HG02938 (cell line): ENCODE data around the gene PRKAR1B.
"Not testable (repeated sequence)": the region's sequence is repeated elsewhere in the genome, so short reads cannot be mapped to it uniquely, and the experiment has no call there.

Source experiments
- ATAC-seq: cut with Tn5 transposase; IDR thresholded peaks from one replicate; pipeline ENCODE4 v1.9.1; 2021; ENCODE audit warnings: mild to moderate bottlenecking, moderate library complexity; ENCODE audit not compliant: unreplicated experiment

PRKAR1B gene

DNA sequence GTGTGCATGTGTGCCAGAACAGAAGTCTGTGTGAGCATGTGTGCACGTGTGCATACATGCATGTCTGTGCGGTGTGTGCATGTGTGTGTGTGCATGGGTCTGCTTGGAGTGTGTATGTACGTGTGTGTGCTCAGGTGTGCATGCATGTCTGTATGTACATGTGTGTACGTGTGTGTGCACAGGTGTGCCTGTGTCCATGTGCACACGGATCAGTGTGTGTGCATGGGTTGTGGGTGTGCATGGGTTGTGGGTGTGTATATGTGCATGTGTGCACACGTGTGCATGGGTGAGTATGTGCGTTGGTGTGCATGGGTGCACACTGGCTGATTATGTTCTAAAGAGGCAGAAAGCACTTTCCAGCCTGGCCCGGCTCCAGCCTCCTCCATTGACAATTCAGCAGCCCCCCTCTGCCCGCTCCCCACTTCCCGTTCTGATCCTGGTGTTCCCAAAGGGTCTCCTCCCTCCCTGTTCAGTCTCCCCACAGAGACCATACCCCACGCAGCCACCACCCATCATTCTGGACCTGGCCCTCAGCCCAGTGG is 163.4 kb downstream of the PRKAR1B start:
- no peak for ATAC-seq

DNA sequence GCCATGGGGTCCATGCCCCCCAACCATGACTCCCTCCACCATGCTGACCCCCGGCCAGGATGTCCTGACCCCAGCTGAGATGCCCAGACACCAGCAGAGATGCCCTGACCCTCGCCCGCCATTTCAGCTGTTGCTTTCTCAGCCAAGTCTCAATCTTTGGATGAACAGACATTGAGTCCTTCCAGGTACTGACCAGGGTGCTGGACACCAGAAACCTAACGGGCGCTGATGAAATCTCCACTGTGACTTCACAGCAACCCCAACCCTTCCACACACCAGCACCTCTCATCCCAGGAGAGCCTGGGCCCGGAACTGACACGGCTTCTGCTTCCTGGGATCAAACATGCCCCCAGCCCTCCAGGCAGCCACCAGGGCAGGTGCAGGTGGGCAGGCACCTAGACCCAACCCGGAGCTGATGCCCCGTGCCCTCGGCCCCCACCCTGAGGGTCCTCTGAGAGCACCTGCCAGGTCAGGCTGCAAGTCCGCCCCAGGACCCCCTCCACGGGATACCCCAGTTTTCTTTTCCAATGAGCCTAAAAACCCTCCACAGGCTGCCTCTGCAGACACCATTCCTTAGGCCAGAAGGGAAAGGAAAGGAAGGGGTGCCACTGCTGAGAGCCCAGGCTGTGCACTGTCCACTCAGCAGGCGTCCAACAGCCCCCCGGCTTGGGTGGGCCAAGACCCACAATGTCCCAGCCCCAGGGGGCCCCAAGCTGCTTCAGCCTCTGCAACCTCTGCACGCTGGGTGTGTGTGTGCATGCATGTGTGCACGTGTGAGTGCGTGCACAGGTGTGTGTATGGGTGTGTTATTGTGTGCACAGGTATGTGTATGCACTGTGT is 164.1 kb downstream of the PRKAR1B start:
- no peak for ATAC-seq

DNA sequence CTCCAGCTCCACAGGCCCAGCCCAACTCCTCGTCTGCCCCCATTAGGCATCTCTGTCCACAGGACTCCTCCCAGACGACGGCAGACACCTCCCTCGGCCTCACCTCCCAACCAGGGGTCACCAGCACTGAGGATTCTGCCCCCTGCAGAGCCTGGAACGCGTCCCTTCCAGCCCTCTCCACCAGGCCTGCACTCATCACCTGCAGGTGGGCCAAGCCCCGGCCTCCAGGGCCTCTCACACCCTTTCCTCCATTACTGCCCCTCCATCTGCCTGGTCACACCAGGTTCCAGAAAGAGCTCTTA is 164.8 kb downstream of the PRKAR1B start:
- ATAC-seq, result no peak

DNA sequence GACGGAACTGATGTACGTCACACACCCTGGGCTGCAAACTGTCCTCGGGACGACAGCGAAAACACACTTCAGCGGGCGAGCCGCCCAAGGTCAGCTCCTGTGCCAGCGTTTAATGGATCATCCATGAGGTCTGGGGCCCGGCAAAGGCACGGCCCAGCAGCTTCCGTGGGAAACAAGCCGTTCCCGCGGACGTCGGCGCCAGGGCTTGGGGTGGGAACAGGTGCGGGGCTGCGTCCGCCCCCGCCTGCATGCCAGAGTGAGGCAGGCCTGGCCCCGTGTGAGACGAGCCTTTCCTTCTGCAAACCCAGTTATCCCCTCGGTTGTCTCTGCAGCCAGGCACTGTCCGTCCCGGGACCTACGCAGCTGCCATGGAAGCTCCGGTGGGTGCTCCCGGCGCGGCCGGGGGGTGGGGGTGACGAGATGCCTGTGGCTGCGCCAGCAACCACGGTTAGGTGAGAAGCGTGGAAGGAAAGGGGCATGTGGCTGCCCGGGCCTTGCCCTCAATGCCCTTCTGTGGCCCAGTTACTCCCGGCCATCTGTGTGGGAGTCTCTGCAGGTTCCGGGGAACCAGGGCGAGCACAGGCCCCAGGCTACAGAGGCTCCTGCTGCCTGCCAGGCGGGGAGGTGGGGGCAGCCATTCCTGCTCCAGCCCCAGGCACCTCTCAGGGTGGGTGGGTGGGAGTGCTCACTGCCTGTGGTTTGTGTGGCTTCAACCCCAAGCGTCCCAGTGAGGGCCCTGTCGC is 165.3 kb downstream of the PRKAR1B start:
- ATAC-seq, result no peak

DNA sequence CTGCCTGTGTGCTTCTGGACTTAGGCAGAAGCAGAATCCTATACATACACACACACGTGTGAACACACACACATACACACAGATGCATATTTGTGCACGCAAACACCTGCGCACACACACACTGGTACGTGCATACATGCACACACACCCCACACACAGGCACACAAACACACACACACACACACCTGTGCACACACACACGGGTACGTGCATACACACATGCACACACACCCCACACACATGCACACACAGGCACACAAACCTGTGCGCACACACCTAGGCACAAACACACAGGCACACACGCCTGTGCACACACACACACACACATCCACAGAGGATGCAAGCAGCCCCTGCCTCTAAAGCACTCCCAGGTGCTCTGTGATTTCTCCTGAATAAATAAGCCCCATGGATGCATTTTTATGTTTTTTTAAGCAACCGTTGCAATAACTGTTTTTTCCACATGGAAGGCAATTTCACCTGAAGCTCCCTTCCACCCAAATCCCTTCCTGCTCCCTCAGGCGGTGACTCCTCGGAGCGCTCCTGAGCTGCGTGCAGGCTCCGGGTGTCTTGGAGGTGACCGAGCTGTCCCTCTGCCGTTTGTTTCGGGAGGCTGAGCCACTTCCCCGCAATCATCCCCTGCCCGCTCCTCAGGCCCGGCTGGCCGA is 166.0 kb downstream of the PRKAR1B start:
- no peak for ATAC-seq

DNA sequence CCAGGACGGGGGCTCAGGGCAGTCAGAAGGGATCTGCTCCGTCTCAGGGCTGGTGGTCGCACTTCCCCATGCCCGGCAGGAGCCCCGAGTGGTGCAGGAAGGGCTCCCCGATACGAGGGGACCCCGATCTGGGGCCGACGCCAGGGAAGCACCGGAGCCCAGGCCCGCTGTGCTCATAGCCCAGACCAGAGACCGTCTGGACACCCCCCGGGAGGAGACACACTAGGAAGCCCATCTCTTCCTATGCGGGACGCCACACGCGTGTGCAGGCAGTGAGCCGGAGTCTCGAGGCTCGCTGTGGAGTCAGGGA is 167.7 kb downstream of the PRKAR1B start:
- ATAC-seq, result no peak

DNA sequence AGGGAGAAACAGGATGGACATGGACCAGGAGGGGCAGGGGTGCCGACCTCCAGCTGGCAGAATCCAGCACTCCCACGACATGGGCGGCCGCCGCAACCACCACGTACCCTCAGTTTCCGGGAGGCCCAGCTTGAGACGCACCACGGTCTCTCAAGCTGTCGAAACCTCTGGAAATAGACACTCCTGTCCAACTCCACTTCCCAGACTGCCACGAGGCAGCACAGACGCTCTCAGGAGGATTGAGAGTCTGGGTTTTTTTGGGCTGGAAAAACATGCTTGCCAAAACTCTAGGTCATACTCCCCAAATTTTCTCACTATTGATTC is 169.6 kb downstream of the PRKAR1B start:
- ATAC-seq, result no peak

DNA sequence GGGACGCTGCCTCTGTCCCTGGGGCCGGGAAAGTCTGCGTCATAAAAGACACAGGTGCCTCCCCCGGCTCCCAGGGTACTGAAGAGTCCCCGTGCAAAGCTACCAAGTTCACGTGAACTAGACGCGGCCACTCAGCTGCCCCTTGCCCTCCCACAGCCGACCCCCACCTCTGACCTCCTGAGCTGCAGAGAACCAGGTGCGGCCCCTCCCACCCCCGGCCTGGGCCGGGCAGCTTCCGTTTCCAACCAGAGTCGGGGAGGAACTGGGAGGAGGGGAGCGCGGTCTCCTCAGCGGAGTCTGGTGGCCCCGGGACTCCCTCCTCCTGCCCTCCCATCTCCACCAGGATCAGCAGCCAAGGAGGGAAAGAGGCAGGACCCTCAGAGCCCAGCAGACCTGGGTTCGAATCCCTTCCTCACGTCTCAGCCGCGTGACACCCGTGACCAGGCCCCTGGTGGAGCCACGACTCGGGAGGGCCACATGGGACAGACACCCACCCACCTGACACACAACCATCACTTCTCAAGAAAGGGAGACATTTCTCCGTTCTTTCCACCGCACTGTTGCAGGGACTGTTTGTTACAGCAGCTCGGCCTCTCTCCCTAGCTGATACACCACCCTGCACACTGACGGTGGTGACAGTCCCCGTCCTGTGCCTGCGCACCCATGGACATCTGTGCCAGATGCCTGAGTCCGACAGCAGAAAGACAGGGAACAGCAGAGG is 170.1 kb downstream of the PRKAR1B start:
- no peak for ATAC-seq

DNA sequence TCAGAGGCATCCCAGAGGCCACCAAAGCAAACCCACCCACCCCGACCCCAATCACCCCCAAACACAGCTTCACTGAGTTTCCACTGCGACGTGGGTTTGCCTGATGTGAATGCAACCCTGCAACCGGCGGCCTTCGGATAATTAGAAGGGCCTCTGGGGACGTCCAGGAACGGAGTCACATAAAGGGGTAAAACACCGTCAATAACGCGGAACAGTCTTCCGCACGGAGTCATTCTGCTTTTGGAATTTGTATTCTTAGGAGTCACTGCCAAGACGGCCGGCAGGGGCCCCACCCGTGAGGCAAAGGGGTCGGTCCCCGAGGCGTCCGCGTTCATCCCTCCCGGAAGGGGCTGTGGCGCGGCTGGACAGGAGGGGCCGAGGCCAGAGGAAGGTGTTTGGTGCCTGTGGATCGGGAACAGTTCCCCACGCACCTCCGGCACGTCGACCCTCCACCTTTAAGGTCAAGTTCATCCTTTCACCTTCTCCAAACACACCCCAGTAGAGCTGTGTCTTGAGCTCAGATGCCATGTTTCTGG is 170.7 kb downstream of the PRKAR1B start:
- ATAC-seq, result no peak

DNA sequence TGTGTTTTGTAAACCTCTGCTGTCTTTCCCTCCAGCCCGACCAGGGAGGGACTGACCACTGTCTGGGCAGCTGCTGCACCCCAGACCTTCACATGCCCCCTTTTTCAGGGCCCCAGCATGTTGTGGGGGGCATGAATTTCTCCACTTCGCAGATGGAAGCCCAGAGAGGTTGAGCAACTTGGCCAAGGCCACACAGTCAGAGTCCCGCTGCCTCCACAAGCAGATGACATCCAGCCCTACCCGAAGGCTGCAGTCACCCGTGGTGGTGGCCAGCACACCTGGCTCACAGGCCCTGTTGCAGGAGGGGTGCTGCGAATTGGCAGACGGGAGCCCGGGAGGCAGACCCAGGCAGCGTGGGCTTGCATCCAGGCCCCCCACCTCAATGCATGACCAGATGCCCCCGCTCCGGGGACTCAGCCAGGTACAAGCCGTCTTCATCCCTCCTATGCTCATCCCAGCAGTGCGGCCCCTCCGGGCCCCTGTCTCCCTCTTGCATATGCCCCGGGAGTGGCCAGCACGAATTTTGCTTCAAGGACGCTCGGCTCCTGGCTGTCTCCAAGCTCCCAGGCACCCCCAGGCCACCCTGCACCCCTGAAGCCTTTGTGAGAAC is 171.4 kb downstream of the PRKAR1B start:
- ATAC-seq, result no peak

DNA sequence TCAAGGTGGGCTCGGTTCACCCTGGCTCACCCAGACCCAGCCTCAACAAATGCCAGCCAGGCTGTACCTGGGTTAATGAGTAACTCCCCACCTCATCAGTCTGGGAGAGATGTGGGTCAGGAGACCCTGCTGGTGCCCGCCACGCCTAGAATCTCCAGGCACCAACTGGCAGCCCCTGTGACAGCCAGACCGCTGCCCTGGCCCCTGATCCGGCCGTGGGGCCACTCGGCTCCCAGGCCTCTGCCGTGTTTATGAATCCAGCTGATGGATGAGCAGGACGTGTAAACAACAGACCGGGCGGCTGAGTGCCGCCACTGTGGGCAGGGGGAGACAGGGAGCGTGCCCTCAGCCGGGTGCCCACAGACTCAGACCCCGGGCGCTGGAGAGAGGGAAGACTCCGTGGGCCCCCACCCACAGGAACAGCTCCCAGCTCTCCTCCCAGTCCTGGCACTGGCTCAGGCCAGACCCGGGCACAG is 173.4 kb downstream of the PRKAR1B start:
- ATAC-seq, result no peak

DNA sequence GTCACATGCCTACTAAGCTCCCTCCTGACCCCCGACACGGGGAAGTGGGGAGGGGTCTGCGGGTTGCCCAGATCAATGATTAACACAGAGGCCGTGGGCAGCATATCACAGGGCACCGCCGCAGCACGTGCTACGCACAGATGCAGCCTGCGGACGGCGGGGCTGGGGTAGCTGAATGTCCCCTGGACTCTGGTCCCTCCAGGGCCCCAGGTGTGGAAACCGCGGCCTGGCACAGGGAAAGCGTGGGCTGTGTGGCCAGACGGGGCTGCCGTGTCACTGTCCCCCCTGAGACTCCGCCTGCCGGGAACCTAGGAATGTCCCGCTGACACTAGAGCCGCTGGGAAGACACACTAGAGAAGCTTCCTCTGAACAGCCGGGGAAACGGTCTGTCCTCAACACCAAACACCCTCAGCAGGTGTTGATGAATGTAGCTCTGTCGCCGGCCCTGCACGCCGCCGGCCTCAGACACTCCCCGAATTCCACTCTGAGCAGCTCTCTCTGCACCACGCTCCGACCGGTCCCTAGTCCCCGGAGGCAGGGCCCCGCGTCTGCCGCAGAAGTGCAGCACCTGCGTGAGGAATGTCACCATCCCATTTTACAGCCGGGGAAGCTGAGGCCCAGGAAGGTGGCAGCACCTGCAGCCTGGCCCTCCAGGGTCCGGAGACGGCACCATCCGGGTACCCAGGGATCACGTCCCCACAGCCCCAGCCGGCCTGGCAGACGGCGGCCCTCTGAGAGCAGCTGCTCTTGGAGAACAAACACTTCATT is 174.0 kb downstream of the PRKAR1B start:
- no peak for ATAC-seq

DNA sequence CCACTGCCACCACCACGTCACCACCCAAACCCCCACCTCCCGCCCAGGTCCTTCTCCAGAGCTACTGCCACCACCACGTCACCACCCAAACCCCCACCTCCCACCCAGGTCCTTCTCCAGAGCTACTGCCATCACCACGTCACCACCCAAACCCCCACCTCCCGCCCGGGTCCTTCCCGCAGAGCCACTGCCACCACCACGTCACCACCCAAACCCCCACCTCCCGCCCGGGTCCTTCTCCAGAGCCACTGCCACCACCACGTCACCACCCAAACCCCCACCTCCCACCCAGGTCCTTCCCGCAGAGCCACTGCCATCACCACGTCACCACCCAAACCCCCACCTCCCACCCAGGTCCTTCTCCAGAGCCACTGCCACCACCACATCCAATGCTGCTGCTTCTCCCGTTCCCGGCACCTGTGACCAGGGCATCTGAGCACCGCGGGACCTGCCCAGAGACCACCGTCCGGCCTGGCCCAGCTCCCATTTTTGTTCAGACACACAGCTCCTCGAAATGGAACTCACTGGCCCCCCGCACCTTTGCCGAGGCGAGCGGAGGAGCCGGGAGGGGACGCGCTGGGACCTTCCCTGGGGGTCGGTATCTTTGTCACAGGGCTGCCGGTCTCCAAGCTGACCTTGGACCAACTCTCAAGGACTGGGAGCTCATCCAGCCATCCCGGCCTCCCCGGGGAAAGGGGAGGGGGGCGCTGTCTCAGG is 174.8 kb downstream of the PRKAR1B start:
- not testable (repeated sequence) for ATAC-seq

DNA sequence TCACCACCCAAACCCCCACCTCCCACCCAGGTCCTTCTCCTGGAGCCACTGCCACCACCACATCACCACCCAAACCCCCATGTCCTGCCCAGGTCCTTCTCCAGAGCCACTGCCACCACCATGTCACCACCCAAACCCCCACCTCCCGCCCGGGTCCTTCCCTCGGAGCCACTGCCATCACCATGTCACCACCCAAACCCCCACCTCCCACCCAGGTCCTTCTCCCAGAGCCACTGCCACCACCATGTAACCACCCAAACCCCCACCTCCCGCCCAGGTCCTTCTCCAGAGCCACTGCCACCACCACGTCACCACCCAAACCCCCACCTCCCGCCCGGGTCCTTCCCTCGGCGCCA is 175.5 kb downstream of the PRKAR1B start:
- ATAC-seq, result not testable (repeated sequence)

DNA sequence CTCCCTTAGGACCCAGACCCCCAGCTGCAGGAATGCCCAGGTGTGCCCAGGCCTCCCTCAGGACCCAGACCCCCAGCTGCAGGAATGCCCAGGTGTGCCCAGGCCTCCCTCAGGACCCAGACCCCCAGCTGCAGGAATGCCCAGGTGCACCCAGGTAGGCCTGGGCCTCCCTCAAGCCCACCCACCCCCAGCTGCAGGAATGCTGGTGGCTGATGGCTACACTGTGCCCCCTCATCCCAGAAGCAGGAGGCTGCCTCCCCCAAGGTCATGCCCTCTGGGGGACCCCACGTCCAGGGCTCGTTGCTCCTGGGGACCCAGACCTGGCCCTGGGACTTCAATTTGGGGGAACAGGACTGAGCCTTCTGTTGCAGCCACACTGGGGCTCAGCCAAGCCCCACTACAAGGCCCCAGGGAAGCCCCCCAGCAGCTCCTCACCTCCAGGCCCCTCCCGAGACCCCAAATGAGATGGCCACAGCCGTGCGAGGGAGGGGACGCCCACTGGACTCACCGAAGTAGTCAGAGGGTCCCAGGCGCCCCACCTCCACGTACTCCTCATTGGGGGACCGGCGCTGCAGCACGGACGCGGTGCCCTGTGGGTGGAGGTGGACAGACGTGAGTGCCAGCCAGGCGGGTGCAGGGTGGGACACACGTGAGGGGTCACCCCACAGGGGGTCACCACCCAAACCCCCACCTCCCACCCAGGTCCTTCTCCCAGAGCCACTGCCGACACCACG is 176.0 kb downstream of the PRKAR1B start:
- no peak for ATAC-seq

DNA sequence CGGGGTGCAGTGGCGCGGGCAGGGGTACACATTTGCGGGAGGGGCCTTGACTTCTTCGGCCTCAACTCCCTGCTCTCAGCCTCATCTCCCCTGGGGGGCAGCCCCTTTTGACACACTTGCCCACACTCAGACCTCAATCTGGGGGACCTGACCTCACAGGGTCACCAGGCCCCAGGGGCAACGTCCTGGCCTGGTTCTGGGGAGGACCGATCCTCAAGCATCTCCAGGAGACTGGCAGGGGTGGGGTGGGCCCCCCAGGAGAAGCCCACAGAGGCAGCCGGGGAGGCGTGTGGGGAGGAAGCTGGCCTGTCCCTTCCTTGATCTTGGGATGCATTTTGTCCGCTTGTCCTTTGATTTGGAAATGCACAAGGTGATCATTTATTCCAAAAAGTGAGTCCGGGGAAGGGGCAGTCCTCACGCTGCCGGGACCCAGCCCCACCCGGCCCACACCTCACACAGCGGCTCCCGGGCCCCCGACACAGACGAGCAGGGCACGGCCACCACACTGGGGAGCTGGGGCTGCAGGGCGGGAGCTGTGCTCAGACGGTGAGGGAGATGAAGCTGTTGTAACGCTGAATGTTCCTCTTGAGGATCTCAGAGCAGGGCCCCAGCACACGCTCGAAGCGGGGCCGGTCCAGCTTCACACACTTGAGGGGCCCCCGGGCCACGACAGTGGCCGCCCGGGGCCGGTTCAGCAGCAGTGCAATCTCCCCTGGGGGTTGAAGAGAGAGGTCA is 177.0 kb downstream of the PRKAR1B start:
- no peak for ATAC-seq

DNA sequence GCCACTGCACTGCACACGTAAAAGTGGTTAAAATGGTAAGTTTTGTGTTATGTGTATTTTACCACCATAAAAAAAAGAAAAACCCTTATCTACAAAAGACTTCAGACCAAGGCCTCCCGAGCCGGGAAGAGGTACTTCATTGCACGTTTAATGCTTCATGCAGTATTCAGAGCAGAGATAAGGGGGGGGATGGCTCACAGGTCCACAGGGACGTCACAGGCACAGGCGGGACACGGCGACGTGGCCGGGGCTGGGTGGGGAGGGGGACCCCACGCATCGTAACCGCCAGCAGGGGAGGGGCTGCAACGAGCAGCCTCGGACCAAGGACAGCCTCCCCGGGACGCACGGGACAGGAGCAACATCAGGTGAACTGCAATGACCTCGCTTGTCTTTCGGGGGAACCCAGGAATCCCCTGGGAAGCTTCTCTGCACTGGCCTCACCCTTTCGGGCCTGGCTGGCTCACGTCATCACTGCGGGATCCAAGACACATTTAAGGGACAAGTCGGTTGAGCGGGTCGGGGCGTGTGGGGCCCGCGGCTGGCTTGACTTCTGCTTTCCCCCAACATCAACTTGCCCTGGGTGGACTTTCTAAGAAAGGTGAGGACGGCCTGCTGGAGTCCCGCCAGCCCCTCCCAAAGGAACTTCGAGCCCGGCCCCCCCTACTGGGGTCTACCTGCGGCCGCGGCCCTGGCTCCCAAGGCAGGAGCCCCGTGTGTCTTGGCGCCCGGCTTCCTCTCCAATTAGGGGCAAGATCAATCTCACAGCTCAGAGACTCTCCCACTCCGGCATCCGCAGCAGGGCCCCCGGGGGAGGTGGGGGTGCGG is 177.8 kb downstream of the PRKAR1B start:
- no peak for ATAC-seq
